Head of caudate nucleus (tissue), 42 donors: ENCODE data around the gene POPDC3.
"Not testable (repeated sequence)": the region's sequence is repeated elsewhere in the genome, so short reads cannot be mapped to it uniquely, and the experiment has no call there.

Experiments
- DNase-seq, 42 donors: peaks; one replicate each; pipeline versions ENCODE4 v3.0.0 to v3.0.0-alpha.2; 2020 to 2021; ENCODE audit warnings: mixed read lengths in 7 of 42
- intact Hi-C: fragments of 100-400 bp; cut with DNase I; formaldehyde crosslinking; loops from one replicate; pipeline ENCODE4 v1.15.0; 2022

POPDC3 gene

DNA sequence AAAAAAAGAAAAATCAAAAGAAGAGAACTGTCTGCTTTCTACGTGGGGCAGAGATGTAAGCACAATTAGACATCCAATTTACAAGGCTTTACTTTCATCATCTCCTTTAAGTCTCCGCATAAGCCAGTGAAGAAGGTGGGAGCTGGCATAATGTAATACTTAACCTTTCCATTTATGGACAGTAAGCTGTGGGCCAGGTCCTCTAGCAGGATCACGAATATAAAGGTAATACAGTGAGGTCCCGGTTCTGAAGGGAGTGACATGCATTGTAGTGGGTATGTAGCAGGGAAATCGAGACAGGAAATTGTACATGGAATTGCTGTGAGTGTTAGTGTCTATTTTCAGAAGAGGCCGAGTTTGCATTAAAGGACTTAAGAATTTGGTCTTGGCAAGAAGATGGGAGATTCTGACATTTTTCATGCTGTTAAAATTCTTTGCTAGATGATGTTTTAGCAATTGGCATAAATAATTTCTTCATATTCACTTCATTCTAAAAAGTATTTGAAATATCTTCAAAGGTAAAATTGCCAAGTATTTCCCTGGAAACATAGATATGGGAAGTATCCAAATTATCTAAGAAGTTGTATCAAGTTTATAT lies 20.4 kb upstream of the POPDC3 start:
- intact Hi-C loops: no loop called here
- no peak for DNase-seq

DNA sequence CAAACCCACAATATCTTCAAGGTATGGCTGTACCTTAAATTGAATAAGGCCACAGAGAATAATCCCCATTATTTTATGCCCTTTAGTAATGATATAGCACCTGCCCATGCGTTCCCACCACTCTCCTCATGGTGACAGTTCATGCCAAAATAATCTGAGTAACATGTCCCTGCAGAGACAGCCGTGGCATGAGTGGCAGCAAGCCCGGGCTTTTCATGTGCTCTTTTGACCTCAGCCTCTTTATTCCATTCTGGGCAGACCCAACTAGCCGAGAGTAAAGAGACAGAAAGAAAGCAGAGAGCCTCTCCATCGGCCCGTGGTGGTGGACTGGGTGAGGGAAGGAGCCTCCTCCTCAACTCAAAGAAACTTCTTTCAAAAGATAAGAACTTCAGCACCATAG lies 19.9 kb upstream of the POPDC3 start:
- peak in 2 of 42 donors; percentile 9 to 31 for DNase-seq
- intact Hi-C loops: no loop called here

DNA sequence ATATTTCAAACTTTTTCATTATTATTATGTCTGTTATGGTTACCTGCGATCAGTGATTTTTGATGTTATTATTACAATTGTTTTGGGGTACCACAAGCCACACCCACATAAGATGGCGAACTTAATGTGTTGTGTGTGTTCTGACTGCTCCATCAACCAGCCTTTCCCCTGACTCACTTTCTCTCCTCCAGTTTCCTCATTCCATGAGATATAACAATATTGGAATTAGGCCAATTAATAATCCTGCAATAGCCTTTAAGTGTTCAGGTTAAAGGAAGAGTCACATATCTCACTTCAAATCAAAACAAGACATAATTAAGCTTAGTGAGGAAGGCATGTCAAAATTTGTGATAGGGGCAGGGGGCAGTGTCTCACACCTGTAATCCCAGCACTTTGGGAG lies 16.3 kb upstream of the POPDC3 start:
- intact Hi-C loops: no loop called here
- no peak for DNase-seq

DNA sequence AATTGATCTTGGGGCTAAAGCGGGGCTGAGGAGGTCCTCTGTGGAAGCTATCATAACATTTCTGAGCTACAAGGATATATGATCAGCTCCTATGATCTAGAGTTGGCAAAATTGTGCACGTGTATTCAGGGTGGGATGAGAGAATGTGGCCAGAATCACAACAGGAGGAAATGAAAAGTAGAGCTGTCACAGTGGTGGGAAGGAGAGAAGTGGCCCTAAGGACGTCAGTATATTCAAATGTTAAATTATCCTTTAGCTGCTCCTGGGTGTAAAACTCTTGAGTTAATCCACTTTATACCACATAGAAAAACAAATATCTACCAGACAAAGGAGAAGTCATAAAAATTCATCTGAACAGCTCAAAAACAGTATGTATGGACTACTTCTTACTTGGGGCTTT lies 14.8 kb upstream of the POPDC3 start:
- no peak for DNase-seq
- intact Hi-C loops: no loop called here

DNA sequence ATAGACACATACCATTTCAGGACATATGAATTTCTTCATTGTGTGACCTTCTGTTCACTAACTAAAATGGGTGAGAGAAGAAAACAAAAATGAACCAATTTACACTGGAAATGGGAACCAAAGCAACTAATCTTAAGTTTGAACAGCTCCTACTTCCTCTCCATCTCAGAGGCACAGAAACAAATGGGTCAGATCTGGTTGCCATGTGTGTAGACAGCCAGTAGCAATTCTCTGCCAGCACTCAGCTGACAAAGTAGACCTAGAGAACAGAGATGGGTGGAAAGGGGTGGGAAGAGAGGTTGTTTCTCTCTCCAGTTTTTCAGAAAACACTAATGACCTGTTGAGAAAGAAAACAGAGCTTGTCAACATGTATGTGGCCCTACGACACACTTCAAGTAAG lies 14.3 kb upstream of the POPDC3 start:
- intact Hi-C loops: no loop called here

DNA sequence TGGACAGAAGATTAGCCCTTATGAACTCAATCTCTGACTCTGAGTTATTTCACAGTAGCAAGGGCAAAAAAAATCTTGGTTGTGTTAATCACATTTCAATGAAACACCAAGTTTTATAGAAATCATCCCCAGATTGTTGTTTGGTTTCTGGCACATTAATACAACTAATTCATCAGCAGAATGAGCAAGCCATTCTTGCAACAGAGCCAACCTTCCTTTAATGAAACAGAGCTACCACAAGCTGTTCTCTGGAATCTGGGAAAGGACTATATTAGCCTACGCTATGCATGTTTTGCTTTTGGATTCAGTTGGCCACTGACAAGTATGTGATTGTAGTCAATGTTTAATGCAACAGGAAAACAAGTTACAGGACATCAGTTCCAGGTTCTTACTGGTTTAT lies 13.8 kb upstream of the POPDC3 start:
- no peak for DNase-seq
- intact Hi-C loops: no loop called here

More for the DNA sequence above, 14.3 kb upstream of the POPDC3 start:
- no peak for DNase-seq

DNA sequence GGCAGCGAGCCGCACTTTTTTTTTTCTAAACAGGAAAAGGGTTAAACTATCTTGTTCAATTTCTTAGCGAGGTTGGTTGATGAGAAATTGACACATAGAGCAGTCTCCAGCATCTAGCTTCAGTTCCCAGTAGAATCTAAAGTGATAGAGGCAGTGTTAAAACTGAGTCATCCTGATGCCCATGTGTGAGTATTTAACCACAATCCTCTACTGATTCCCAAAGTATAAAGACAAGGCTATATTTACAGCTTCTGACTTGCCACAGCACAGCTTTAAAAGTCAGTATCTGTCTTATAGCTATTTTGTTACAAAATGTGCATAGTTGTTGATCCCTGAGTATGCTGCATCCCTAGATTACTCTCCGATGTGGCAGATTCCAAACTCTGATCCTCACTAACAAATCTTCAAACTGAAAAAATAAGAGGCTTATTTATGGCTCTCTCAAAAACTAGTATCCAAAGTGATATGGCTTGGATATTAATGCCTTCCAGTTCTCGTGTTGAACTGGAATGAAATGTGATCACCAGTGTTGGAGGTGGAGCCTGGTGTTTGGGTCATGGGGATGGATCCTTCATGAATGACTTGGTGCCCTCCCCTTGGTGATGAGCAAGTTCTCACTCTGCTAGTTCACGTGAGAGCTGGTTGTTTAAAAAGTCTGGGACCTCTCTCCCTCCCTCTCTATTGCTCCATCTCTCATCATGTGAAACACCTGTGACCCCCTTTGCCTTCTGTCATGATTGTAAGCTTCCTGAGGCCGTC lies 13.1 kb upstream of the POPDC3 start:
- no peak for DNase-seq
- intact Hi-C loops: no loop called here

DNA sequence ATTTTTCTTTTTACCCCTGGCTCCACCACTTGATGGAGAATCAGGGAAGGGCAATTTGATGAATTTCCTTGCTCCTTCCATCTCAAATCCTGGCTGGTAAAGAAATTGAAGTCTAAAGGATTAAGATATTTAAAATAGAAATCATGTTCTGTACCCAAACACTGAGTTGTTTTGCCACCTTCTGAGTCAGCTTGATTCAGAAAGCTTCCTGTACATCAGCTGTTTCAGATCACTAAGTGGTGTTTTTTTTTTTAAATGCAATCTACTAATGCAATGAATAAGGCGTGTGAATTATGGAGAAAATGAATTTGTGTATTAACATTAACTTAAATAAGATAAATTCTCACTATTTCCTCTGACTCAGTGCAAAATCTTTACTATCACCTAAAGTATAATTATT lies 11.5 kb upstream of the POPDC3 start:
- intact Hi-C loops: no loop called here

DNA sequence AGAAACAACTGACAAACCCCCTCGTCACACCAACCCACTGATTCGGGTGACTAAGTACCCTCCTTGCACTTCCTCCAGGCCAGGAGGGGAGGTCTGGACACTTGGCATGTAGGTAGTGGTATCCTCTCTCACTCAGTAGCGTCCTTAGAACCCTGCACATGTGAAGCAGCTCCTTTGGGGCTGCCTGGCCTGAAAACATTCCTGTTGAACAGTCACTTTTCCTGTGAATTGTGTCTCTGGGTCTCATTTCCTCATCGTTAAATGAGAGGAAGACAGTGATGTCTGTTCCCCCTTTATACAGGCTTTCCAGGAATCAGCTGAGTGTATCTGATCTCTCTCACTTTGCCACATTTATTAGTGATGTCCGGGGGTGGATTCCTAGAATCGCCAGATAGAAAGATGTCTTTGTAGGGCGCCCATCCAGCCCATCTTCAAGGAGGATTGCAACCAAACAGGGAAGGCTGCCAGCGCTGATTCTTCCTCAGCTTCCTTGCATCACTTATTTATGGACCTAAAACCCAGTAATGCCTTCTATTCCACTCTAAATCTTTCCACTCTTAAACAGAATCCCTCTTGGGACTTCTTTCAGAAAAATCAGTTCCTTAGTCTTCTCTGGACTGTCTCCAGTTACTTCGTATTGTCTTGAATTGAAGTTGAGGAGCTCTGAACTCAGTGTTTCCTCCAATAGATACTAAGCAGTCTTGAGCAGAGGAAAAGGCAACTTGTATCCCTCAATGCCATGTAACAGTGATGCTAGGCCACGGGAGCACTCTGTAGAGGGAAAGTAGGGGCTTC lies 9.4 kb upstream of the POPDC3 start:
- DNase-seq: no peak
- intact Hi-C loops: no loop called here

More for the DNA sequence above, 11.5 kb upstream of the POPDC3 start:
- no peak for DNase-seq

DNA sequence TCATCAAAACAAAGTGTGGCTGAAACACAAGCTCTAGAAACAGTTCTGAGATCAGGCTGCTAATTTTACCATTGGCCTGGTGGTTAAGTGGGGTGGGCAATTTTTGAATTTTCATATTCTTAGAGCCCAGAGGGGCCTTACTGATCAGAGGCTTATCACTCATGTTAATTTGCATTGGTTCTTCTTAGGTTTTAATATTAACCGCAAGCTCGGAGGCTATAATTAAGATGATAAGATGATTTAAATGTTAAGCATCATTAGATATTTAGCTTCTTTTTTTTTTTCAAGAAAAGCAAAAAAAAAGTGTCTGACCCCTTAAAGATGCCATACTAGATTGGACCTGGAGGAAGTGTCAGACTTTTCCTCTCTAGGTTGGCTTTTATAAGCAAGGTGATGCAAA lies 8.4 kb upstream of the POPDC3 start:
- no peak for DNase-seq
- intact Hi-C loops: no loop called here

DNA sequence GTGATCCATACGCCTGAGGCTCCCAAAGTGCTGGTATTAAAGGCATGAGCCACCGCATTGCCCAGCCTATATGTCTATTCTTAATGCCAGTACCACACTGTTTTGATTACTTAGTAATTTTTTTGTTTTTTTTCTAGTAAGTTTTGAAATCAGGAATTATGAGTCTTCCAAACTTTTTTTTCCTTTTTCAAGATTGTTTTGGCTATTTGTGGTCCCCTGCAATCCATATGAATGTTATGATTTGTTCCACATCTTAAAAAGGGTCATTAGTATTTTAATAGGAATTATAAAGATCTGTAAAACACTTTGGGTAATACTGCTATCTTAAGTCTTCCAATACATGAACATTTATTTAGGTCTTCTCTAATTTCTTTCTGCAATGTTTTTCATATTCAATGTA lies 6.8 kb upstream of the POPDC3 start:
- no peak for DNase-seq
- intact Hi-C loops: no loop called here

DNA sequence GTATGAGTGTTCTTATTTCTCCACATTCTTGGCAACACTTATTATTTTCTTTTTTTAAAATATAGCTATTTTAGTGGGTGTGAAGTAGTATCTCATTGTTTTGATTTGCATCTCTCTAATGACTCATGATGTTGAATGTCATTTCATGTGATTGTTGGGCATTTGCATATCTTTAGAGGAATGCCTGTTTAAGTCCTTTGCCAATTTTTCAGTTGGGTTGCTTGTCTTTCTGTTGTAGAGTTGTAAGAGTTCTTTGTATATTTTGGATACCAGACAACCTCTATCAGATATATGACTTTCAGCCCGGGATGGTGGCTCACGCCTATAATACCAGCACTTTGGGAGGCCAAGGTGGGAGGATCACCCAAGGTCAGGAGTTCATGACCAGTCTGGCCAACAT lies 5.1 kb upstream of the POPDC3 start:
- intact Hi-C loops: no loop called here
- no peak for DNase-seq

DNA sequence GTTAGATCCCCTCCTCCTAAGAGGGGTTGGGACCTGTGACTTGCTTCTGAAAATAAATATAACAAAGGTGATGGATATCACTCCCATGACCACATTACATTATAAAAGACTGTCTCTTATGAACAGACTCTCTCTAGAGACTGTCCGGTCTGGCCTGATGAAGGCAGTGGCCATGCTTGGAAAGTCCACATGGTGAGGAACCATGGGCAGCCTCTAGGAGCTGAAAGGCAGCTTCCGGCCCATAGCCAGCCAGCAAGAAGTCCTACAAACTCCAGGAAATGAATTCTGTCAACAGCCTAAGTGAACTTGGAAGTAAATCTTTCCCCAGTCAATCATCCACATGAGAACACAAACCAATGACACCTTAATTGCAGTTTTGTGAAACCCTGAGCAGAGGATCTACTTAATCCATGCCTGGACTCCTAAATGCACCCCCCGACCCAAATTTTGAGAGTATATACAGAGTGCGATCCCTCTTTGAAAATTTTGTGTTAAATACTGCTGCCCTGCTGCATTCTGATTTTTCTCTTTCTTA lies 2.2 kb upstream of the POPDC3 start:
- DNase-seq: no peak
- intact Hi-C loops: no loop called here

DNA sequence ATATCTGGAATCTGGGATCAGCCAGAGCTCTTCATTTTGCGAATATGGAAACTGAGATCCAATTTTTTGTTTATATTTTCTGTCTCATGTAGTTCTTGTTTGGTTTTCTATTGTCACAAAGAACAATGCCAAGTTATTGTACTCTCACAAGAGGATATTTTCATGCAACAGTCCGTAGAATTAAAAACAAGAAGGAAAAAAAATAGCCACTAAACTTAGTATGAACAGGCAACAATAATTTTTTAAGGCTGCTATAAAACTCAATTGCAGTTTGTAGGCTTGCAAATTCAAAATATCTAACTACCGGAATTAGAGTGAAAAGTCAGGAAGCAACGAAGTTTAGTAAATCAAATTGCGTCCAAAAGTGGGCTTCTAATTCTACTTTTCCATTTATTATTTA lies 1.2 kb downstream of the POPDC3 start:
- intact Hi-C loops: no loop called here
- DNase-seq: no peak

DNA sequence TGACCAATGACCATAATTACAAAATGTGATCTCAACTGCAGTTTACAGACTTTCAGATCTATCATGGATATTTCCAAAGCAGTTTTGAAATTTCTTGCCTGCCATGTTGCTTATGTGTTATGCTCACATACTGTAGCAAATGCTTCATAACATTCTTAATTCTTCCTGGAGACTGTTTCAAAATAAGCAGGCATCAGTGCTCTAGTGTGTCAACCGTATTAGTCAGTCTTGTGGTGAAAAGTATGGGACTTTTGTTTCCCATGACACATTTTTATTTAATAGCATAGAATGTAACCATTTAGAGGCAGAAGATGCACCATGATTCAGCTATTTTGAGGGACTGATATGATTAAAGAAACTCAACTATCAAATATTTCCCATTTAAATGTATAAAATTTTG lies 1.7 kb downstream of the POPDC3 start:
- no peak for DNase-seq
- intact Hi-C loops: no loop called here

DNA sequence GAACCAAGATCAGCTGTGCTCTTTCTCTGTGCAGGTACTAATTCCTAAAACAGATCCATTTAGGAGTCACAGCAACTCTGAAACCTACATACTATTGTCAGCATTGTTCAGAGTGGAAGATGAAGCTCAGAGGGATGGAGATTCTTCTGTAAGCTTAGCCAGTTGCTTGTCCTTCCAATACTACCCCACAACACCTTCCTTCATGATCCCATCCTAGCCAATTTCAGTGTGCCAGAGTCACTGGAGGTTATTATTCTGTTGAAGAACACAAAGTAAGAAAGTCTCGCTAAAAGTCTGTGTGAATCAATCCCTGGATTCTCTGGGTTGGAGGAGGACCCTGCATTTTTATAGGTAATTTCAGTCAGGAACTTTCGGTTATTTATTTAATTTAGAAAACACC lies 2.3 kb downstream of the POPDC3 start:
- DNase-seq: no peak
- intact Hi-C loops: no loop called here

DNA sequence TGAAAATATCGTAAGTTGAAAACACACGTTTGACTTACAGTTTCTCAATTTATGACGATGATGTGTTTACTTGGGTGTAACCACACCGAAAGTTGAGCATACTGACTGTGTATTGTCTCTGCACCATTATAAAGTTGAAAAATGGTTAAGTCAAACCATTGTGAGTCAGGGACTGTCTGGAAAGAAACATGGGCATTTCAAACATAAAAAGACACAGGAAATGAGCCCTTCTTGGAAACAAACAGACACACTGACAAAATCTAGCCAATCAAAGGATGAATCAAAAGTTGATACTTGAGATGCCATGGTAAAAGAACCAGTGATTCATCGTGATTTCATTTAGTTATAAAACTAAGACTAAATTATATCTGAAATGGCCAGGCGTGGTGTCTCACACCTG lies 5.3 kb downstream of the POPDC3 start:
- intact Hi-C loops: no loop called here
- no peak for DNase-seq

DNA sequence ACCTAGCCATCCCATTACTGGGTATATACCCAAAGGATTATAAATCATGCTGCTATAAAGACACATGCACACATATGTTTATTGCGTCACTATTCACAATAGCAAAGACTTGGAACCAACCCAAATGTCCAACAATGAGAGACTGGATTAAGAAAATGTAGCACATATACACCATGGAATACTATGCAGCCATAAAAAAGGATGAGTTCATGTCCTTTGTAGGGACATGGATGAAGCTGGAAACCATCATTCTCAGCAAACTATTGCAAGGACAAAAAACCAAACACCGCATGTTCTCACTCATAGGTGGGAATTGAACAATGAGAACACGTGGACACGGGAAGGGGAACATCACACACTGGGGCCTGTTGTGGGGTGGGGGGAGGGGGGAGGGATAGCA lies 7.3 kb downstream of the POPDC3 start:
- DNase-seq, intact Hi-C loops: not testable (repeated sequence)

DNA sequence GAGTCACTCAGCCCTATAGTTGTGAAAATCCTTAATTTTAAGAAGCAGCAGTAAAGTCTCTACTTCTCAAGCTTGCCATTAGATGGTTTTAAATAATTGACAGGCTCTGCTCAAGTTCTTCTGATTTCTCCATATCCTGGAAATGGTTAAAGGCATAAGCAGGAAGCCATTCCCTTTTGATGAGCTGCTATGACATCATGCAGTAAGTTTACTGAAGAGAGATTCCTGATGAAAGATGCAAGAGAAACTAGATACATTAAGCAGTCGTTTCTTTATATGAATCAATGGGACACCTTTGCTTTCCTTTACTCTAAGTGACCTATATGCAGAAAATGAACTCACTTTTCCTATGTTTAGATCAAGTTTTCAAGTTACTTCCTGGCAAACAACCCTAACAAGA lies 9.8 kb downstream of the POPDC3 start:
- no peak for DNase-seq
- intact Hi-C loops: no loop called here

DNA sequence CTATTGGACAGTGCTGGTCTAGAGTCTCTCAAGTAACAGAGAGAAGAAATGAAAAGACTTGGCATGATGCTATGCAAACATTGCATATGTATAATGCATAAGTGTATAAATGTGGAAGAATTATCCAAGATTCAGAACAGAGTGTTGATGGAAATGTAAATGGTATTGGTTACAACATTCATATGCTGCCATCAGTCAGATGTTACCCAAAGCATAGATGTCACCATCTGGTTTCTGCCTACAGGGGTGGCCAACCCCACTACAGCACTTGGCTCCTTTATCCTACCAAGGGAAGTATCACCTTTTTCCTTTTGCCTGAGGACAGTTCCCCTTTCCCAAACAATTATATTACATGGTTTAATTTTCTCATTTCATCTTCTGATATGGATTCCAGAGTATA lies 11.9 kb downstream of the POPDC3 start:
- intact Hi-C loops: no loop called here
- no peak for DNase-seq
